ENCODE measurements around the gene EFNA4. TPM values are rescaled to one million over a fixed set of nuclear protein-coding genes. Genes with fewer than 3 reads are reported as not detected.

EFNA4 gene
- total RNA-seq, 1 donor from 2014 or later, result 5.3 TPM

DNA sequence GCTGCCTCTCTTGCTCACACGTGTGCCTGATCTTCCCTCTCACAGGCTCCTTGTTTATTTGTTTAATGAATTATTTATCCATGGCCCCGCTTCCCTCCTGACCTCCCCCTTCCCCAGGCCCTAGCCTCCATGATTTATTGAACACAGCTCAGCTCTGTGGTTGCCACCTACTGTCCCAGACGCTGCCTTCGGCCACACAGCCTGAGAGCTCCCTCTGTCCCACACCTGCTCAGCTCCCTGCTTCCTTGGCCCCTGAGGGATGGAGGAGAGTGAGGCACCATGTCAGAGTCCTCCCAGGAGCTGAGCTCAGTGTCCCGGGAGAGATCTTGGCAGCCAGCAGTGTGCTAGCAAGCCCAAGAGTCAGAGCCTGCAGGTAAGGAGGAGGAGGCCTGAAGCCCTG lies 12.0 kb downstream of the EFNA4 start:
- Histone ChIP-seq H3K9me3 (no peaks in the 10 kb centered on the region), H3K27ac (no peak overlapping the region), H3K4me1 (peaks cover 24% of the 10 kb centered on the region), H3K27me3 (peaks cover 16% of the 10 kb centered on the region), H3K4me3 (no peak overlapping the region), H3K36me3 (no peaks in the 10 kb centered on the region)
- intact Hi-C loops (cut with DNase I), result no loop called here
- no peak for ATAC-seq
- DNase-seq, result no peak
- TF ChIP-seq CTCF (IDR thresholded peaks at IDR 0.05), result no peak

DNA sequence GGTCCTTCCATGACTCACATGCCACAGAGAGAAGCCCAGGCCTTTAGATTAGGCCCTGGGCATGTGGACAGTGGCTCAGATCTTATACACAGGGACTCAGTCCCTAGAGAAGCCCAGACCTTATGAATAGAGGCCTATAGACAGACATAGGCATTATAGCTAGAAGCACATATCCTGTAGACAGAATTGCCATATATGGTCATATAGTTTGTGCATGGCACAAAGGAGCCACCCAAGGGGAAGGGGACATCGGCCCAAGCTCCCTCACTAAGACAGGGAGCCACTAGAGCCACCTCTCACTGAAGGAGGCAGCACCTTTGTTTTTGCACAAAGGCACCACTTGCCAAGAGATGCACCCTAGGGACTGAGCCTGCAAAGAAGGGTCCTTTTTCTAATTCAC lies 12.8 kb downstream of the EFNA4 start:
- Histone ChIP-seq H3K4me3 (no peak overlapping the region), H3K27me3 (peaks cover 24% of the 10 kb centered on the region), H3K4me1 (peaks cover 27% of the 10 kb centered on the region), H3K36me3 (no peaks in the 10 kb centered on the region), H3K27ac (no peak overlapping the region), H3K9me3 (no peaks in the 10 kb centered on the region)
- ATAC-seq, result no peak
- DNase-seq, result no peak
- TF ChIP-seq CTCF (IDR thresholded peaks at IDR 0.05), result no peak
- intact Hi-C loops (cut with DNase I), result no loop called here

DNA sequence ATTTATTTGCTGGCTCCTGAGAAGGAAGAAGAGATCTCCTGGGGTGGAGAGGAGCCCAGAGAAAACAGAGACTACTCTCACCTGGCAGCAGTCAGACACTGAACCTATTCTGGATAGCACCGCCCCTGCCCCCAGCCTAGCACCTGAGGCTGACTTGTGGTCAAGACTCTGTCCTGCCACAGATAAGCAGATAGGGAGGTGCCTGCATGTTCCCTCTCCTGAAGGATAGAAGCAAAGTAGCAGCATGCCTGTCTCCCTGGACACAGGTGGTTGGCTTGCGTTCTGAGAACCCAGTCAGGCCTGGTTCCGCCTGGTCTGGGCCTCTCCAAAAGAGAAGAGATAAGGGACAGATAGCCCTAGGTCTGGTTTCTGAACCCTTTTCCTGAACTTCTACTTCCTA lies 13.8 kb downstream of the EFNA4 start:
- H3K4me3 ChIP-seq, result no peak overlapping the region

GRCh38 chr1:155077758-155078445 lies 14.4 kb downstream of the EFNA4 start:
- Histone ChIP-seq H3K4me1 (peaks cover 40% of the 10 kb centered on the region), H3K36me3 (no peaks in the 10 kb centered on the region), H3K4me3 (no peak overlapping the region), H3K27ac (no peak overlapping the region), H3K27me3 (peaks cover 40% of the 10 kb centered on the region), H3K9me3 (no peaks in the 10 kb centered on the region)
- DNase-seq, result no peak
- intact Hi-C loops (cut with DNase I), result no loop called here
- no peak for TF ChIP-seq CTCF (IDR thresholded peaks at IDR 0.05)
- no peak for ATAC-seq

More for the DNA sequence above, 13.8 kb downstream of the EFNA4 start:
- H3K27me3 ChIP-seq, result peaks cover 34% of the 10 kb centered on the region
- H3K9me3 ChIP-seq, result no peaks in the 10 kb centered on the region
- H3K36me3 ChIP-seq, result no peaks in the 10 kb centered on the region
- no peak for TF ChIP-seq CTCF (IDR thresholded peaks at IDR 0.05)
- no peak overlapping the region for H3K27ac ChIP-seq
- DNase-seq (no peak), ATAC-seq (no peak)
- H3K4me1 ChIP-seq, result peaks cover 34% of the 10 kb centered on the region
- intact Hi-C loops (cut with DNase I), result no loop called here

GRCh38 chr1:155078469-155079209 lies 15.1 kb downstream of the EFNA4 start, which contains the start of gene EFNA3:
Gene EFNA3, plus strand, starts transcription at chr1:155078837. Its CDS starts 105 bp downstream, at chr1:155078942.
- ATAC-seq, result peak; percentile 87
- TF ChIP-seq CTCF (IDR thresholded peaks at IDR 0.05), result no peak
- H3K27me3 ChIP-seq, result peaks cover 47% of the 10 kb centered on the region
- H3K9me3 ChIP-seq, result no peaks in the 10 kb centered on the region
- H3K27ac ChIP-seq, result no peak within 1 kb of the TSS
- H3K4me1 ChIP-seq, result peaks cover 41% of the 10 kb centered on the region
- peak within 1 kb of the TSS; percentile 43 for H3K4me3 ChIP-seq
- DNase-seq, result peak; percentile 87
- intact Hi-C loops (cut with DNase I), result no loop called here
- H3K36me3 ChIP-seq, result no peaks in the 10 kb centered on the region

All from upper lobe of right lung (tissue), 1 donor.